SJCRH30 (cell line): ENCODE measurements around the gene SERPINH1. TPM values are rescaled to one million over a fixed set of nuclear protein-coding genes. Genes with fewer than 3 reads are reported as not detected.

Source experiments
- DNase-seq, 2 experiments: peaks; one replicate each; pipeline ENCODE4 v3.0.0-alpha.2; 2015 to 2020
- H3K27ac ChIP-seq: fragments of 250-450 bp; sonication (Bioruptor Pico); 2 replicates; pipeline ENCODE4 v1.5.1; 2020; ENCODE audit warnings: mild to moderate bottlenecking, moderate library complexity
- H3K27me3 ChIP-seq: fragments of 250-450 bp; sonication (Bioruptor Pico); 2 replicates; pipeline ENCODE4 v1.5.1; 2020; ENCODE audit warnings: mild to moderate bottlenecking, moderate library complexity
- H3K36me3 ChIP-seq: fragments of 250-450 bp; sonication (Bioruptor Pico); 2 replicates; pipeline ENCODE4 v1.5.1; 2020; ENCODE audit warnings: mild to moderate bottlenecking, moderate library complexity
- H3K4me1 ChIP-seq: fragments of 250-450 bp; sonication (Bioruptor Pico); 2 replicates; pipeline ENCODE4 v1.5.1; 2020; ENCODE audit warnings: mild to moderate bottlenecking, moderate library complexity
- H3K4me3 ChIP-seq: fragments of 250-450 bp; sonication (Bioruptor Pico); 2 replicates; pipeline ENCODE4 v1.5.1; 2020; ENCODE audit warnings: mild to moderate bottlenecking, moderate library complexity
- H3K9me3 ChIP-seq: fragments of 250-450 bp; sonication (Bioruptor Pico); replicated peaks from 2 replicates; pipeline ENCODE4 v1.5.1; 2020; ENCODE audit warnings: mild to moderate bottlenecking, moderate library complexity
- total RNA-seq: library from RNA; depleted of rRNA; stranded (reverse); fragments of >200 nt; shearing (Covaris generic); gene quantifications from 2 replicates; pipeline ENCODE4 v1.2.3, GENCODE V29; 2014

SERPINH1 gene
- total RNA-seq, 1 experiment from 2014 or later = 133 TPM

- Histone ChIP-seq H3K4me3 (no peak overlapping the region), H3K4me1 (peaks cover 4% of the 10 kb centered on the region; the same call in 1 of the 2 replicates)
Observed at GRCh38 chr11:75558939-75559843, 2.9 kb upstream of the SERPINH1 start.

GRCh38 chr11:75560644-75561043 is 1.4 kb upstream of the SERPINH1 start:
- no peak for DNase-seq
- H3K4me3 ChIP-seq = no peak overlapping the region
- H3K9me3 ChIP-seq = no peaks in the 10 kb centered on the region
- H3K27me3 ChIP-seq = no peaks in the 10 kb centered on the region
- no peaks in the 10 kb centered on the region for H3K36me3 ChIP-seq
- H3K4me1 ChIP-seq = no peaks in the 10 kb centered on the region
- H3K27ac ChIP-seq = no peak overlapping the region

More at GRCh38 chr11:75558939-75559843, 2.9 kb upstream of the SERPINH1 start:
- no peaks in the 10 kb centered on the region for H3K27me3 ChIP-seq
- no peaks in the 10 kb centered on the region for H3K36me3 ChIP-seq
- no peak for DNase-seq
- H3K9me3 ChIP-seq = no peaks in the 10 kb centered on the region
- no peak overlapping the region for H3K27ac ChIP-seq

DNA sequence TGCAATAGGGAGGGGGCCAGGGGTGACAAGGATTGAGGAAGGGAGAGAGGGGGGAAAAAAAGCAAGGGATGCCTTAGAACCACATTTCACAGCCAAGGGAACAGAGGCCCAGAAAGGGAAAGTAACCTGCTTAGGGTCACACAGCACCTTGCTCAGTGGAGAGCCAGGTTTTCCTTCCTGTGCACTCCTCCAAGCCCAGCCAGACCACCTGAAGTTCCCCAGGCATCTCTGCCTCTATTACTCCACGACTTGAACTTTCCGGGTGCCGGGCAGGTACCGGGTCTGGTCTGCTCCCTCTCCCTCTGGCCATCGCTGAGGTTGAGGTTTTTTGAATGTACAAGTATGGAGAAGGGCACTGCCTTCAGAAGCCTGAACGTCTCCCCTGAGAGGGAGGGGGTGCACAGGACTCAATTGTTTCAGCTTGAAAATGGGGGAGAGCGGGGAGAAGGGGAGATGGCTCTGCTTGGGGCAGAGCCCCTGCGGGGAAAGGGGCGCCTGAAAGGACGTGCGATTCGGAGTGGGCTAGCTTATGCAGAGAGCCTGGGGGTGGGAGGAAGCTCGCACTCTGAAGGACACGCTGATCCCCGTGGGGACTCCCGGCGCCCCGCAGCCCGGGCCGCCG is 516 bp upstream of the SERPINH1 start:
- Histone ChIP-seq H3K4me3 (peak overlapping the region; percentile 81), H3K9me3 (no peaks in the 10 kb centered on the region), H3K4me1 (no peaks in the 10 kb centered on the region), H3K27me3 (no peaks in the 10 kb centered on the region), H3K36me3 (no peaks in the 10 kb centered on the region), H3K27ac (peak overlapping the region; percentile 61; the same call in 1 of the 2 replicates)
- no peak for DNase-seq

GRCh38 chr11:75562836-75563484 is 907 bp downstream of the SERPINH1 start:
- Histone ChIP-seq H3K9me3 (no peaks in the 10 kb centered on the region), H3K27me3 (no peaks in the 10 kb centered on the region), H3K4me1 (no peaks in the 10 kb centered on the region), H3K27ac (peak overlapping the region; percentile 61), H3K36me3 (peaks cover 12% of the 10 kb centered on the region), H3K4me3 (peak overlapping the region; percentile 81)
- DNase-seq = peak; percentile 71

DNA sequence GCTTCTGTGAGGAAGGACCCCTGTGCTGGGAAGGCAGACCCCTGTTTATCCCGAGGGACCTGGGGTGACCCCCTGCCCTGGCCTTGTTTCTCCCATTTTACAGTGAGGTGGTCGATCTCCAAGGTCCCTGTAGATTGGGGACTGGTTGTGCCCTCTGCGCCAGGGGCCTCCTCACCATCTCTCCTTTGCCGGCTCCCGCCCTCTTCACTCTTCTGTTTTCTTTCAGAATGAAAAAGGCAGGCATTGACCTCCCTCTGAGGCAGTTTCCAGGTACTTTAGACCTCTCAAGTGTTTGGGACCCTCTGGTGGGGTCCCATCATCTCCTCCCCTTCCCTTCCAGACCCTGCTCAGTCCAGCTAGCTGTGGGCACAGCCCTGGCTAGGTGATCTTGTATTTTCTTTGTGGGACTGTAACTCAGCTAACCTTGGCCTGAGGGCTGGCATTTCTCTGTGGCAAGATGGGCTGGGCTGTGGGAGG is 1.5 kb downstream of the SERPINH1 start:
- no peaks in the 10 kb centered on the region for H3K27me3 ChIP-seq
- peak overlapping the region; percentile 61 for H3K27ac ChIP-seq
- H3K4me1 ChIP-seq = no peaks in the 10 kb centered on the region
- peak overlapping the region; percentile 81 for H3K4me3 ChIP-seq
- peaks cover 17% of the 10 kb centered on the region for H3K36me3 ChIP-seq
- no peak for DNase-seq
- no peaks in the 10 kb centered on the region for H3K9me3 ChIP-seq

- H3K4me1 ChIP-seq = no peaks in the 10 kb centered on the region
- no peaks in the 10 kb centered on the region for H3K9me3 ChIP-seq
- no peak for DNase-seq
Observed at GRCh38 chr11:75563978-75564552, 2.0 kb downstream of the SERPINH1 start.

DNA sequence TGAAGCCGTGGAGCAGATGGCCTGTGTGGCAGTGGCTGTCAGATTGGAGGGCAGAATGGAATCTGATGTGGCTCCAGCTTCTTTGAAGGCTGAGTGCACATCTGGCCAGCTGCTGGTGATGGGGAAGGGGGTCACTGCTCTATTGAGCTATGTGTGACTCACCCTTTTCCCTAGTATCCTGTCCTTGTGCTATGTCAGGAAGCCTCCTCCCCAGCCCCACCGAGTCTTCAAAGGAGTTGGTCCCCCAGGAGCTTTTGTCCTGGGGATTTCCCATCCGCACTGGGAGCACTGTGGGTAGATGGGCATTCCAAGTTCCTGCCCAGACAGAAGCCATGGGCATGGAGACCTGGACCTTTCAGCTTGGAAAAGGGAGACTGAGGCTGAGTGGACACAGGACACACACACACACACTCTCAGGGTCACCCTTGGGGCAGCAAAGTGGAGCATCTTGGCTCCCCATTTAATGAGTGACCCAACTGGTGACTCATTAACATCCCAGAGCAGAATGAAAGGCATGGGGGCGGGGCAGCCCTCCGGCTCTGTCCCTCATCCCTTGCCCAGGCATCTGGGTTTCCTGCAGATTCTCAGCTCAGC is 3.3 kb downstream of the SERPINH1 start:
- Histone ChIP-seq H3K4me1 (no peaks in the 10 kb centered on the region), H3K27me3 (no peaks in the 10 kb centered on the region), H3K4me3 (no peak overlapping the region), H3K9me3 (no peaks in the 10 kb centered on the region), H3K27ac (peak overlapping the region; percentile 3; the same call in 1 of the 2 replicates), H3K36me3 (peaks cover 33% of the 10 kb centered on the region)
- DNase-seq = peak; percentile 32 to 34

More at GRCh38 chr11:75563978-75564552, 2.0 kb downstream of the SERPINH1 start:
- Histone ChIP-seq H3K27me3 (no peaks in the 10 kb centered on the region), H3K27ac (no peak overlapping the region), H3K4me3 (no peak overlapping the region), H3K36me3 (peaks cover 23% of the 10 kb centered on the region)

DNA sequence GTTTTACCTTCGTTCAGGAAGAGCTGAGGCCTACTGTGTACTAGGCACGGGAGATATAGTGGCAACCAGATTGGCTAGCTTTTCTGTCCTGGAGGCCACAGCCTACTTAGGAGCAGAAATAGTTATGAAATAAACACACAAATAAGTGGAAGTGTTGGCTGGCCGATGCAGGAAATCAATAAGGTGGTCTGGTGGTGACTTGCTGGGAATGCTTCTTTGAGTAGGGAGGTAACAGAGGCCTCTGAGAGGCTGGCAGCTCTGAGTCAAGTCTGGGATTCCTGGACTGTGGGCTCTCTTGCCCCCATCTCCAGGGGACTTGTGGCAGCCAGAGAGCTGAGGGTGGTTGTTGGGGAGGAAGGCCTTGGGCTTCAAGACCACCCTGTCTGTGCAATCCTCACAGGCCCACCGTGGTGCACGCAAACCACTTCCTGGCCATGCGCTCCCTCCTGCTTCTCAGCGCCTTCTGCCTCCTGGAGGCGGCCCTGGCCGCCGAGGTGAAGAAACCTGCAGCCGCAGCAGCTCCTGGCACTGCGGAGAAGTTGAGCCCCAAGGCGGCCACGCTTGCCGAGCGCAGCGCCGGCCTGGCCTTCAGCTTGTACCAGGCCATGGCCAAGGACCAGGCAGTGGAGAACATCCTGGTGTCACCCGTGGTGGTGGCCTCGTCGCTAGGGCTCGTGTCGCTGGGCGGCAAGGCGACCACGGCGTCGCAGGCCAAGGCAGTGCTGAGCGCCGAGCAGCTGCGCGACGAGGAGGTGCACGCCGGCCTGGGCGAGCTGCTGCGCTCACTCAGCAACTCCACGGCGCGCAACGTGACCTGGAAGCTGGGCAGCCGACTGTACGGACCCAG is 4.1 kb downstream of the SERPINH1 start:
- no peak for DNase-seq
- Histone ChIP-seq H3K36me3 (peaks cover 39% of the 10 kb centered on the region), H3K27me3 (no peaks in the 10 kb centered on the region), H3K4me3 (no peak overlapping the region), H3K4me1 (no peaks in the 10 kb centered on the region), H3K9me3 (no peaks in the 10 kb centered on the region), H3K27ac (peak overlapping the region; percentile 3; the same call in 1 of the 2 replicates)

- Histone ChIP-seq H3K4me3 (no peak overlapping the region), H3K27me3 (no peaks in the 10 kb centered on the region), H3K4me1 (no peaks in the 10 kb centered on the region), H3K36me3 (peaks cover 44% of the 10 kb centered on the region), H3K9me3 (no peaks in the 10 kb centered on the region), H3K27ac (no peak overlapping the region)
- DNase-seq = no peak
Observed at GRCh38 chr11:75566763-75567279, 4.8 kb downstream of the SERPINH1 start.

DNA sequence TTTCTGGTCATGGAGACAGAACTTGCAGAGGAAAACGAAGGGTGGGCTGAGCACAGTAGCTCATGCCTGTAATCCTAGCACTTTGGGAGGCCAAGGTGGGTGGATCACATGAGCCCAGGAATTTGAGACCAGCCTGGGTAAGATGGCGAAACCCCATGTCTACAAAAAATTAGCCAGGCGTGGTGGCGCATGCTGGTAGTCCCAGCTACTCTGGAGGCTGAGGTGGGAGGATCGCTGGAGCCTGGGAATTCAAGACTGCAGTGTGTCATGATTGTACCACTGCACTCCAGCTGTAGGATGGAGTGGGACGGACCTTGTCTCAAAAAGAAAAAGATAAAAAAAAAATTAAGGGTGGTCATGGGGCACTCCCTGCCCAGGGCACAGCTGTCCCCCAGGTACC is 5.9 kb downstream of the SERPINH1 start:
- no peaks in the 10 kb centered on the region for H3K27me3 ChIP-seq
- no peaks in the 10 kb centered on the region for H3K4me1 ChIP-seq
- no peak overlapping the region for H3K4me3 ChIP-seq
- no peak overlapping the region for H3K27ac ChIP-seq
- DNase-seq = no peak
- H3K36me3 ChIP-seq = peaks cover 51% of the 10 kb centered on the region
- no peaks in the 10 kb centered on the region for H3K9me3 ChIP-seq

- H3K4me1 ChIP-seq = no peaks in the 10 kb centered on the region
- no peaks in the 10 kb centered on the region for H3K27me3 ChIP-seq
- H3K4me3 ChIP-seq = no peak overlapping the region
- H3K27ac ChIP-seq = no peak overlapping the region
- no peak for DNase-seq
- peaks cover 53% of the 10 kb centered on the region for H3K36me3 ChIP-seq
- H3K9me3 ChIP-seq = no peaks in the 10 kb centered on the region
Observed at GRCh38 chr11:75568616-75569219, 6.7 kb downstream of the SERPINH1 start.

DNA sequence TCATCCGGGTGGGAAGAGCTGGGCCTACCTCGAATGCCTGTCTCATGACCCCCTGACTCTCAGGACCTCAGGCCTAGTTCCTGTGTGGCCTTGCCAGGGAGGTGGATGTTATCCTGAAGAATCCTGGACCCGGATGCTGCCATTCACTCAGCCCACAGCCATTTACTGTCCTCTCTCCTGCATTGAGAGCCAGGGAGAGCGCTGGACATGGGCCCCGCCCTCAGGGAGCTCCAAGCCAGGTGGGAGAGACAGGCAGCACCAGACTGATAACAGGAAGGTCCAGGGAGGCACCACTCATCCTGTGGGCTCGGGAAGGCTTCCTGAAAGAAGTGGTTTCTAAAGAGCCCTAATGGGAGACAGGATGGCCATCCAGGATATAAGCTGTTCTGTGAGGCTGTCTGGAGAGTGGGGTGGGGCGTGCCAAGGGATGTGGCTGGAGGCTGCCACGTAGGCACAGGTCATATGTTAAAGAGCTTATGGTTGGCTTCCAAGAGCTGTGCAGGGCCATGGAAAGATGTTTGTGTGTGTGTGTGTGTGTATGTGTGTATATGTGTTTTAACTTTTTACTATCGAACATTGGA is 8.6 kb downstream of the SERPINH1 start:
- Histone ChIP-seq H3K36me3 (peaks cover 53% of the 10 kb centered on the region), H3K27me3 (no peaks in the 10 kb centered on the region), H3K9me3 (no peaks in the 10 kb centered on the region), H3K27ac (no peak overlapping the region), H3K4me3 (no peak overlapping the region), H3K4me1 (no peaks in the 10 kb centered on the region)
- no peak for DNase-seq

DNA sequence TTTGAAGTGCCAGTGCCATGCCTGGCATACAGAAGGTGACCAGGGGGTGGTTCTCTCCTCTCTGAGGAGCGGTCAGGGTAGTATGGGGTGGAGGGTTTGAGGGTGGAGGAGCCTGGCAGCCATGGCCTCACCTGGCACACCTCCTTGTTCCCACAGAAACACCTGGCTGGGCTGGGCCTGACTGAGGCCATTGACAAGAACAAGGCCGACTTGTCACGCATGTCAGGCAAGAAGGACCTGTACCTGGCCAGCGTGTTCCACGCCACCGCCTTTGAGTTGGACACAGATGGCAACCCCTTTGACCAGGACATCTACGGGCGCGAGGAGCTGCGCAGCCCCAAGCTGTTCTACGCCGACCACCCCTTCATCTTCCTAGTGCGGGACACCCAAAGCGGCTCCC is 9.6 kb downstream of the SERPINH1 start:
- no peaks in the 10 kb centered on the region for H3K4me1 ChIP-seq
- H3K27me3 ChIP-seq = no peaks in the 10 kb centered on the region
- H3K27ac ChIP-seq = no peak overlapping the region
- no peak overlapping the region for H3K4me3 ChIP-seq
- H3K36me3 ChIP-seq = peaks cover 53% of the 10 kb centered on the region
- DNase-seq = no peak
- no peaks in the 10 kb centered on the region for H3K9me3 ChIP-seq
